ENCODE data around the gene PPDPF.

Gene PPDPF

GRCh38 chr20:63522091-63522868 lies 1.7 kb downstream of the PPDPF start:
- no peak for DNase-seq

GRCh38 chr20:63522981-63523611 lies 2.5 kb downstream of the PPDPF start:
- DNase-seq = no peak

- DNase-seq = no peak
Measured at GRCh38 chr20:63525185-63525584, 4.6 kb downstream of the PPDPF start.

- no peak for DNase-seq
Measured at GRCh38 chr20:63525971-63526370, 5.4 kb downstream of the PPDPF start.

GRCh38 chr20:63527184-63527583 lies 6.6 kb downstream of the PPDPF start:
- DNase-seq = no peak

GRCh38 chr20:63529180-63529860 lies 8.8 kb downstream of the PPDPF start:
- no peak for DNase-seq

GRCh38 chr20:63529861-63530787 lies 9.6 kb downstream of the PPDPF start:
- no peak for DNase-seq

GRCh38 chr20:63530788-63531160 lies 10.2 kb downstream of the PPDPF start:
- no peak for DNase-seq

- DNase-seq = no peak
Measured at GRCh38 chr20:63531686-63532448, 11.3 kb downstream of the PPDPF start.

- no peak for DNase-seq
Measured at GRCh38 chr20:63532449-63532971, 11.9 kb downstream of the PPDPF start.

- no peak for DNase-seq
Measured at GRCh38 chr20:63533388-63533787, 12.8 kb downstream of the PPDPF start.

- DNase-seq = no peak
Measured at GRCh38 chr20:63533871-63534393, 13.4 kb downstream of the PPDPF start.

GRCh38 chr20:63534427-63534830 lies 13.9 kb downstream of the PPDPF start:
- no peak for DNase-seq

- no peak for DNase-seq
Measured at GRCh38 chr20:63534831-63535651, 14.5 kb downstream of the PPDPF start.

- DNase-seq = peak; percentile 45
Measured at GRCh38 chr20:63536241-63536977, 15.8 kb downstream of the PPDPF start.

- no peak for DNase-seq
Measured at GRCh38 chr20:63536997-63537524, 16.5 kb downstream of the PPDPF start, which contains the start of gene PTK6. TSS of gene PTK6 (minus strand) at chr20:63537376. CDS start at chr20:63537314, 62 bp downstream.

GRCh38 chr20:63537525-63538203 lies 17.1 kb downstream of the PPDPF start:
- DNase-seq = peak; percentile 79

Data from fibroblast of skin of scalp (primary cell).